Stomach smooth muscle (tissue), 2 donors: ENCODE measurements around the gene CEL.

ENCODE experiments used
- H3K27ac ChIP-seq: one replicate; pipeline ENCODE4 v1.7.0; 2013; ENCODE audit warnings: mild to moderate bottlenecking, low read length, inconsistent platforms
- H3K27me3 ChIP-seq, 2 donors: one replicate each; pipeline ENCODE4 v1.7.0; 2013; ENCODE audit warnings: low read length in 2 of 2; ENCODE audit not compliant: insufficient read depth in 2 of 2, control insufficient read depth in 1 of 2
- H3K36me3 ChIP-seq, 2 donors: one replicate each; pipeline ENCODE4 v1.7.0; 2013; ENCODE audit warnings: low read length in 2 of 2; ENCODE audit not compliant: control insufficient read depth in 2 of 2, insufficient read depth in 2 of 2
- H3K4me1 ChIP-seq: one replicate; pipeline ENCODE4 v1.7.0; 2013; ENCODE audit warnings: low read length; ENCODE audit not compliant: control insufficient read depth, insufficient read depth
- H3K4me3 ChIP-seq, 2 donors: one replicate each; pipeline ENCODE4 v1.7.0; 2013; ENCODE audit warnings: low read length in 2 of 2
- H3K9ac ChIP-seq, 2 donors: one replicate each; pipeline ENCODE4 v1.7.0; 2013; ENCODE audit warnings: low read length in 2 of 2, mild to moderate bottlenecking in 1 of 2
- H3K9me3 ChIP-seq, 2 donors: one replicate each; pipeline ENCODE4 v1.7.0; 2013; ENCODE audit warnings: low read length in 2 of 2; ENCODE audit not compliant: control insufficient read depth in 2 of 2
- donor health status: healthy.
- donor health status: Pancreatic carcinoma.

The CEL gene

GRCh38 chr9:133113163-133113948 is 51.6 kb downstream of the CEL start:
- peak overlapping the region; percentile 71 for H3K27ac ChIP-seq
- peak overlapping the region; percentile 53 to 62 for H3K9ac ChIP-seq
- H3K36me3 ChIP-seq = peaks cover 9 to 15% of the 10 kb centered on the region in 2 donors
- H3K9me3 ChIP-seq = no peaks in the 10 kb centered on the region
- peaks cover 64% of the 10 kb centered on the region for H3K4me1 ChIP-seq
- peak overlapping the region in 1 of 2 donors; percentile 58 for H3K4me3 ChIP-seq
- no peaks in the 10 kb centered on the region for H3K27me3 ChIP-seq

- Histone ChIP-seq H3K27me3 (no peaks in the 10 kb centered on the region), H3K4me1 (peaks cover 72% of the 10 kb centered on the region), H3K36me3 (peaks cover 5 to 8% of the 10 kb centered on the region in 2 donors), H3K27ac (peak overlapping the region; percentile 71), H3K9me3 (no peaks in the 10 kb centered on the region), H3K9ac (peak overlapping the region; percentile 53 to 62), H3K4me3 (peak overlapping the region; percentile 29 to 58)
These were observed 52.4 kb downstream of the CEL start for GRCh38 chr9:133113949-133114885.

- H3K27ac ChIP-seq = peak overlapping the region; percentile 71
- H3K36me3 ChIP-seq = peaks cover 2 to 3% of the 10 kb centered on the region in 2 donors
- H3K9me3 ChIP-seq = no peaks in the 10 kb centered on the region
- H3K4me3 ChIP-seq = peak overlapping the region in 1 of 2 donors; percentile 22
- H3K27me3 ChIP-seq = no peaks in the 10 kb centered on the region
- peak overlapping the region; percentile 53 to 62 for H3K9ac ChIP-seq
- peaks cover 81% of the 10 kb centered on the region for H3K4me1 ChIP-seq
These were observed 53.3 kb downstream of the CEL start for GRCh38 chr9:133114886-133115603.

- Histone ChIP-seq H3K4me3 (no peak overlapping the region), H3K27ac (peak overlapping the region; percentile 71), H3K9ac (peak overlapping the region in 1 of 2 donors; percentile 9), H3K27me3 (no peaks in the 10 kb centered on the region), H3K9me3 (no peaks in the 10 kb centered on the region), H3K4me1 (peaks cover 86% of the 10 kb centered on the region), H3K36me3 (no peaks in the 10 kb centered on the region)
These were observed 54.0 kb downstream of the CEL start for GRCh38 chr9:133115604-133116345.

GRCh38 chr9:133116346-133117231 is 54.8 kb downstream of the CEL start:
- no peak overlapping the region for H3K4me3 ChIP-seq
- peak overlapping the region in 1 of 2 donors; percentile 21 for H3K9ac ChIP-seq
- no peaks in the 10 kb centered on the region for H3K27me3 ChIP-seq
- H3K4me1 ChIP-seq = peaks cover 89% of the 10 kb centered on the region
- no peak overlapping the region for H3K27ac ChIP-seq
- no peaks in the 10 kb centered on the region for H3K9me3 ChIP-seq
- no peaks in the 10 kb centered on the region for H3K36me3 ChIP-seq

- H3K36me3 ChIP-seq = no peaks in the 10 kb centered on the region
- no peaks in the 10 kb centered on the region for H3K9me3 ChIP-seq
- H3K4me1 ChIP-seq = peaks cover 86% of the 10 kb centered on the region
- peak overlapping the region in 1 of 2 donors; percentile 13 for H3K9ac ChIP-seq
- H3K27ac ChIP-seq = peak overlapping the region; percentile 64
- no peaks in the 10 kb centered on the region for H3K27me3 ChIP-seq
- no peak overlapping the region for H3K4me3 ChIP-seq
These were observed 55.7 kb downstream of the CEL start for GRCh38 chr9:133117271-133118178.

- H3K9me3 ChIP-seq = no peaks in the 10 kb centered on the region
- no peak overlapping the region for H3K4me3 ChIP-seq
- H3K27me3 ChIP-seq = no peaks in the 10 kb centered on the region
- H3K9ac ChIP-seq = no peak overlapping the region
- peak overlapping the region; percentile 64 for H3K27ac ChIP-seq
- peaks cover 82% of the 10 kb centered on the region for H3K4me1 ChIP-seq
- H3K36me3 ChIP-seq = no peaks in the 10 kb centered on the region
These were observed 56.4 kb downstream of the CEL start for GRCh38 chr9:133118179-133118520.

GRCh38 chr9:133118568-133118967 is 56.8 kb downstream of the CEL start:
- Histone ChIP-seq H3K9ac (no peak overlapping the region), H3K4me3 (peak overlapping the region in 1 of 2 donors; percentile 86), H3K36me3 (no peaks in the 10 kb centered on the region), H3K27ac (peak overlapping the region; percentile 64), H3K9me3 (no peaks in the 10 kb centered on the region), H3K27me3 (no peaks in the 10 kb centered on the region), H3K4me1 (peaks cover 79% of the 10 kb centered on the region)
